DMS153 treated with DMSO at 0.1 percent for 48 hours (cell line): ENCODE data around the gene FBXL7.

Source experiments
- DNase-seq: peaks from one replicate; lab custom pipeline; 2025; ENCODE audit not compliant: unreplicated experiment; lab: John Stamatoyannopoulos, UW

Gene FBXL7

GRCh38 chr5:15748266-15748665 is 248.3 kb downstream of the FBXL7 start:
- no peak for DNase-seq

- no peak for DNase-seq
Measured at GRCh38 chr5:15752663-15753285, 252.8 kb downstream of the FBXL7 start.

- DNase-seq = no peak
Measured at GRCh38 chr5:15753752-15754151, 253.8 kb downstream of the FBXL7 start.

GRCh38 chr5:15757103-15757502 is 257.1 kb downstream of the FBXL7 start:
- no peak for DNase-seq

- DNase-seq = no peak
Measured at GRCh38 chr5:15757619-15758018, 257.6 kb downstream of the FBXL7 start.

- no peak for DNase-seq
Measured at GRCh38 chr5:15762668-15763067, 262.7 kb downstream of the FBXL7 start.

- no peak for DNase-seq
Measured at GRCh38 chr5:15763754-15764153, 263.8 kb downstream of the FBXL7 start.

GRCh38 chr5:15768936-15769335 is 269.0 kb downstream of the FBXL7 start:
- DNase-seq = no peak

- DNase-seq = no peak
Measured at GRCh38 chr5:15772131-15772530, 272.2 kb downstream of the FBXL7 start.

- DNase-seq = no peak
Measured at GRCh38 chr5:15774632-15775031, 274.7 kb downstream of the FBXL7 start.

GRCh38 chr5:15776346-15776745 is 276.4 kb downstream of the FBXL7 start:
- DNase-seq = no peak

GRCh38 chr5:15783734-15784133 is 283.8 kb downstream of the FBXL7 start:
- no peak for DNase-seq

- no peak for DNase-seq
Measured at GRCh38 chr5:15785531-15785981, 285.6 kb downstream of the FBXL7 start.

- DNase-seq = no peak
Measured at GRCh38 chr5:15786326-15786725, 286.3 kb downstream of the FBXL7 start.

- no peak for DNase-seq
Measured at GRCh38 chr5:15786884-15787283, 286.9 kb downstream of the FBXL7 start.

GRCh38 chr5:15787681-15788080 is 287.7 kb downstream of the FBXL7 start:
- no peak for DNase-seq

- DNase-seq = no peak
Measured at GRCh38 chr5:15789642-15790041, 289.7 kb downstream of the FBXL7 start.

GRCh38 chr5:15790446-15791018 is 290.6 kb downstream of the FBXL7 start:
- no peak for DNase-seq

GRCh38 chr5:15791274-15791673 is 291.3 kb downstream of the FBXL7 start:
- DNase-seq = no peak

GRCh38 chr5:15791859-15792258 is 291.9 kb downstream of the FBXL7 start:
- no peak for DNase-seq

GRCh38 chr5:15794052-15794985 is 294.3 kb downstream of the FBXL7 start:
- DNase-seq = no peak

GRCh38 chr5:15796096-15796495 is 296.1 kb downstream of the FBXL7 start:
- no peak for DNase-seq
